ENCODE measurements around the gene TUT7.
A peak's percentile ranks its signal among the peaks of the same experiment; 100 is the strongest.
"Not testable (repeated sequence)": the region's sequence is repeated elsewhere in the genome, so short reads cannot be mapped to it uniquely, and the experiment has no call there.

Gene TUT7

GRCh38 chr9:86350006-86350760, 4.0 kb downstream of the TUT7 start:
- no peak for DNase-seq (ENCODE audit: low read depth)

DNA sequence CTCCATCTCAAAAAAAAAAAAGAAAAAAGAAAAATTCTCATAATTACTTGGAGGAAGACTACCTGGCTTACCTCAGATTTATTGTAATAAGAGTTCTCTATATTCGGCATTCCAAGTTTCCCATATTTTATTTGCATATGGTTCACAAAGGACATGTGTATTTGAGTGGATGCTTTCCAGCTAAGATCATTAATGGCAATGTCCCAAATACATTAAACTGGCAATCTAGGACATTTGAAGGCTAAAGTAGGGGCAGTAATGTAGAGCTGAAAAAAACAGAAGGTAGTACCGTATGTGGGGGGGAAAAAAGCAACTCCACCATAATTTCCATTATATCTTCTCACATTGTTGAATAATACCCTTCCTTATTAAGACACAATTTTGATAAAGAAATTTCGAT, 4.9 kb downstream of the TUT7 start:
- DNase-seq (ENCODE audit: low read depth): no peak

DNA sequence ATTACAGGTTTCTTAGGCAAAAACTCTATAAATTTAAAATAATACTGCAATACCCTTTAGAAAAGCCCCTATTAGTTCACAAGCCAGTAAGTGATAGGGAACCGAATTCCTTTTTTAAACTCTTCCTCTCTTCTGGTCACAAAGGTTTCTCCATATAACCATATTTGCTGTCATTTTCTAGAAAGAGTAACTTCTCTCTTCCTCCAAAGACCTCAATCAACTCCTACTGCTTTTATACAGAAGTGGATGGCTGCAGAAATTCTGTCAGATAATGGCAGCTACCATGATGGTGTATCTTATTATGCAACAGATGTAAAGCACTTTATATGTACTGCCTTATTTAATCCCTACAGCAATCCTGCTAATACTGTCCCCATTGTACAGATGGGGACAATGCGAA, 6.2 kb downstream of the TUT7 start:
- DNase-seq (ENCODE audit: low read depth): no peak

DNA sequence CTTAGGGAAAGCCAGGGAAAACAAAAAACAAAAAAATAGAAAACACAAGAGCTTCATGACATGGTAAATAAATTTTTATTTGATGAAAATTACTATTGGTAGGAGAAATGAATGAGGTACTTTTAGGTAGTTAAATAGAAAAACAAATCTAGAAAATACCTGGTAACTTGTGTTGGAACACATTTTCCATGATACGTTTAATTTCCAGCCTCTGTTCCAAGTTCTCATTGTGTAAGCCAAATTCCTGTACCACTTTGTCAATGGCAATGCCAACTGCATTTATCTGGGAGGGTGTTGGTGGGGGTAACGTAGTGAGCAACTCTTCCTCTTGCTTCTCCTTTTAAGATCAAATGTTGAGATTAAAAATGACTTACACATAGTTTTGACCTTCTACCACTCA, 9.4 kb downstream of the TUT7 start:
- no peak for DNase-seq (ENCODE audit: low read depth)

DNA sequence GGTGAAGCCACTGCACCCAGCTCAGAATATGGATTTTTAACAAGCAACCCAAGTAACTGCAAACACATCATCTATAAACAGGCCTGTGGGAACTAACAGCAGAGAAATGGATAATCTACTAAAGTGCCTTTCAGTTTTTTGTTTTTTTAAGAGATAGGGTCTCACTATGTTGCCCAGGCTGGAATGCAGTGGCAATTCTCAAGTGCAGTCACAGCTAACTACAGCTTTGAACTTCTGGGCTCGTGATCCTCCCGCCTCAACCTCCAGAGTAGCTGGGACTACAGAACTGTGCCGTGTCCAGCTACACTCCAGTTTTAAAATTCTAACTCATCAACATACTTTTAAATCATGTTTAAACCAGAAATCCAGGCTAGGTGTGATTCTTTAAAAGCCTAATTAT, 11.9 kb downstream of the TUT7 start:
- DNase-seq (ENCODE audit: low read depth): no peak

DNA sequence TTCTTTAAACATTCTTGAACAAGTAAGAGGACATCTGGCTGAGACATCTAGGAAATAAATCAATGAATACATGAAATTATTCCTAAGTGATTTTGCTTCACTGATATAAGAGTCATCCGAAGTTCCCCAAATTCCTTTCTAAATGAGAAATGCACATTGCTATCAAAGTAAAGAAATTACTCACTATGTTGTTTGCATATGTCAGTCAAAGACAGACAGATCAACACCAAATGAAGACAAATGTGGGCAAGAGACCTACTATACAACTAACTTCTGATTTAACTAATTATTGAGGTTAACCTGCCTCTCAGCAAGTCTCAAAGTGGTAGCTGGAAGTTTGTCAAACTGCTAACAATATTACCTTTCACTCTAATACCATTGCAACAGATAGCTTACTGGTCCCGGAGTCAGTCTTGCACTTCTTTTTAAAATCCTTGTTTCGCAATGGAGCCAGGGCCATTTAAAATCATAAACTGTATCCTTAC, 13.2 kb downstream of the TUT7 start:
- DNase-seq (ENCODE audit: low read depth): no peak

- no peak for DNase-seq (ENCODE audit: low read depth)
Measured at GRCh38 chr9:86340356-86341006, 13.7 kb downstream of the TUT7 start.

GRCh38 chr9:86337469-86338108, 16.6 kb downstream of the TUT7 start:
- no peak for DNase-seq (ENCODE audit: low read depth)

DNA sequence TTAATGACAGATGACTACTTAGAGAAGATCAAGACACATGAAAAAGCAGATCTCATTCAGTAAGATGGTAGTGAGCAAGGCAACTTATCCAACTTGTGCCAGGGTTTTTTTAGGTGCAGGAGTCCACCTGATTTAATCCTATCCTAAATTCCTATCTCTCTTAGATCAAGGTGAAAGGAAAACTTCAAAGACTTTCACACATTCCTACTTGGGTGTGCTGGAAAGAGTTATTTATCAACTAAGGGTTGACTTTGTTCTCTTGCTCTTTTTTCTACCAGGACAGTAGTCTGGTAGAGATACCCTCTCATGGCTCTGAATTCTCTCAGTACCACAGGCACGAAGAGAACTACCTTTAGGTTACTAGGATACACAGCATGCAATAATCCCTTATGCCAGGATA, 18.2 kb downstream of the TUT7 start:
- DNase-seq (ENCODE audit: low read depth): no peak

DNA sequence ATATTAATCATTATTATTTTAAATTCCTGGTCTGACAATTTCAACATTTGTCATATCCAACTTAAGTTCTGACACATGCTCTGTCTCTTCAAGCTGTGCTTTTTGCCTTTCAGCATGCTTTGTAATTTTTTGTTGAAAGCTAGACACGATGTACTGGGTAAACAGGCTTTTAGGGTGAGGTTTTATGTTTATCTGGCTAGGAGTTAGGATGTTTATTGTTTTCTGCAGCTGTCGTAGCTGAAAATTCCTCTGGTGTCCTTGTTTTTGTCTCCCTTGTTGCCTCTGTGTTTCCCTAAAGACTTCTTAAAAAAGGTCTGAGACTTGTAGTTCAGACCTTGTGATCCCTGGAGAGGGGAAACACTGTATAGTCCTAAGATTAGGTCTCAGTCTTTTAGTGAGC, 20.6 kb downstream of the TUT7 start:
- DNase-seq (ENCODE audit: low read depth): no peak

- DNase-seq (ENCODE audit: low read depth): no peak
Measured at GRCh38 chr9:86330186-86330585, 24.0 kb downstream of the TUT7 start.

DNA sequence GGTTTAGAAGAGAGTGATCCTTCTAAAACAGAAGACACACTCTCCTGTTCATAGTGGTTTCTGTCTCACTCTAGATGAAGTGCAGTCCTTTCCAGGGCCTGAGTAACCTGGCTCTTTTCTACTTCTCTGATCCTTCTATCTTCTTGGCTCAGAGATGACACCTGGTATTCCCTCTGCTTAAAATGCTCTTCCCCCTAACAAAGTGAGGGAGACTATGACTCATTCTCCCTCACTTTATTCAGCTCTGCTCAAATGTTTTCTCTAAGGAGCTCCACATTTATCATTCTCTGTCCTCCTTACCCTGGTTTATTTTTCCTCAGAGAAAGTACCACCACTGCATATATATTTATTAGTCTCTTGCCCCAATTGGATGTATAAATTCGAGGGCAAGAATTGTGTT, 24.6 kb downstream of the TUT7 start:
- DNase-seq (ENCODE audit: low read depth): no peak

- DNase-seq (ENCODE audit: low read depth): no peak
Measured at GRCh38 chr9:86328156-86328555, 26.1 kb downstream of the TUT7 start.

DNA sequence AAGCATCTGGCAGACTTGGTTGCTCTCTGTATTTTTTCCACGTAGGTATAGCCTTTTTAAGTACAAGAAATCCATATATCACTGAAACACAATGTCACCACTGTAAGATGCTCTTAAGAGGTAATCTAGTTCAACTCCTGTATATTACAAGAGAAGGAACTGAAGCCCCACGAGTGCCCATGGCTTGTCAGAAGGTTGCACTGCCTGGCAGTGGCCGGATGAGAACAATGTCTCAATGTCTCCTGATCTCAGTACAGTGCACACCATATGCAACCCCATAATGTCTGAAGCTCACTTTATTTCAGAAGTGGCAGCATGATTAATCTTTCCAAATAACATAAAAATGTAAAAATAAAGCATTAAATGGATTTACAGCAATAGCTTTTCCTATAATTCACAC, 27.7 kb downstream of the TUT7 start:
- no peak for DNase-seq (ENCODE audit: low read depth)

- DNase-seq (ENCODE audit: low read depth): no peak
Measured at GRCh38 chr9:86324901-86325300, 29.3 kb downstream of the TUT7 start.

DNA sequence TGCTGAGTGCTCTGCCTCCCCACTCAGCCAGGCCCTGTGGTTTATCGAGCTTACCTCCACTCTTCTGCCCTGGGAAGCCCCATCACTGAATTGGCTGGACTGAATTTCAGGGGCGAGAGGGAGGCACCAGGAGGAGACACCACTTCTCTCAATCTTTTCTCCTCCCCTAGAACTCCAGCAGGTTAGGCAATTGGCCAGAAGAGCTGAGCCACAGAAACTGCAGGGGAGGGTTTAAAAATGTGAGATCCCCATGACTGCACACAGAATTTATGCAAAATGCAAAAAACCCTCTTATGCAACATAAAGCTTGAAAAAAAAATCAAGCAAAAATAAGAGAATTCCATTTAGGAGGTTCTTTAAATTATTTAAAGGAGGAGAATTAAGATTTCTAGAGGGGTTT, 29.9 kb downstream of the TUT7 start:
- DNase-seq (ENCODE audit: low read depth): no peak

DNA sequence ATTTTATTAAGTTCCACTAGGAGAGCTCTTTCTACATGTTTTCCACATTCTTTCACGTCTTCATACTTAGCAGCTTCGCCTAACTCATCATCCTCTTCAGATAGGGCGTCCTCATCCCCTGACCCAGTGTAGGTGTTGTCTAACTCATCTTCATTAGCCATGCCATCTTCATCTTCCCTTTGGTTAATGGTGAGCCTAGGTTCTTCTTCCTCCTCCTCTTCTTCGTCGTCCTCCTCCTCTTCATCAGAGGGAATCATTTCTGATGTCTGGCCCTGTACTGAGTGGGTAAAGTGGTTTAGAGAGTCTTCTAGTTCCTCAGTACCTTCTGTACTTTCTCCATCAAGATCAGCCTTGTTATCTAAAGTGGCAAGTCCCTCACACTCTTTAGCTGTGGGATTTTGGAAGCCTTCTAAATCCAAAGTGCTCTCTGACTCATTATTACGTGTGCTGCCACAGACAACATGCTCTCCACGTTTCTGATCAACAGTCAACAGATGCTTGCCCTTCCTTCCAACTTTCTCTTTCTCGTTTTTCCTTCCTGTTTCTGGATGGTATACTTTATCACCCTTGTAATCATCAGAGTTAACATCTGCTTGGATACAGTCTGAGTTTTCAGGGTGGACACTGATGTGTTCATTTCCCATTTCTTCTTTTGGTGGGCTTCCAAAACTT, 31.1 kb downstream of the TUT7 start:
- peak; percentile 73 for DNase-seq (ENCODE audit: low read depth)

GRCh38 chr9:86321373-86321772, 32.8 kb downstream of the TUT7 start:
- DNase-seq (ENCODE audit: low read depth): peak; percentile 56

DNA sequence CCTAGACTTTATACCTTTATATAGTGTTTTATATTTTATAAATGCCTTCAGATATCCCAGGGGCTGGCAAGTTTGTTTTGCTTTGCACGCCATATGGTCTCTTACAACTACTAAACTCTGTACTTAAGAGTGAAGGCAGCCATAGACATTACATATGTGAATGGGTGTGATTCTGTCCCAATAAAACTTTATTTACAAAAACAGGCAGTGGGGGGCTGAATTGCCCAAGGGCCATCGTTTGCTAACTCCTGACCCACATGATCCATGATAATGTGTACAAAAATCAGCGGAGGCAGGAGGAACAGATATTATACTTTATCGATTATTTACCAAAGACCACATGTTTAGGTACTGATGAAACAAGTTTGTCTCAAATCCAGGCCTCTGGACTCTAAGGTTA, 36.0 kb downstream of the TUT7 start:
- no peak for DNase-seq (ENCODE audit: low read depth)

GRCh38 chr9:86315078-86315477, 39.1 kb downstream of the TUT7 start:
- no peak for DNase-seq (ENCODE audit: low read depth)

DNA sequence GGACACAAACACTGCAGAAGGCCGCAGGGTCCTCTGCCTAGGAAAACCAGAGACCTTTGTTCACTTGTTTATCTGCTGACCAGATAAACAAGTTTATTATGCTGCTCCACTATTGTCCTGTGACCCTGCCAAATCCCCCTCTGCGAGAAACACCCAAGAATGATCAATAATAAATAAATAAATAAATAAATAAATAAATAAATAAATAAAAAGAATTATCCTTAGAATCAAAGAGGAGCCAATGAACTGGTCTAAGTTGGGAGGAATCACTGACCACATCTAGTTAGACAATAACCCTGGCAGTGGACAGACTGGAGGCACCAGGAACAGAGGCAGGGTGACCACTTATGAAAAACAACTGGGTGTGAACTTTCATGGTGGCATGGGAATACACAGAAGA, 41.3 kb downstream of the TUT7 start:
- not testable (repeated sequence) for DNase-seq (ENCODE audit: low read depth)

GRCh38 chr9:86308687-86309086, 45.5 kb downstream of the TUT7 start:
- no peak for DNase-seq (ENCODE audit: low read depth)

GRCh38 chr9:86304236-86304730, 49.9 kb downstream of the TUT7 start:
- DNase-seq (ENCODE audit: low read depth): no peak
